Neuronal stem cell (in vitro differentiated cells): ENCODE measurements around the gene NXN.

ENCODE experiments used
- DNase-seq: peaks from one replicate; pipeline ENCODE4 v3.0.0-alpha.2; 2013; ENCODE audit warnings: low spot score
- H2AFZ ChIP-seq: one replicate; pipeline ENCODE4 v1.6.1; 2013; ENCODE audit warnings: mild to moderate bottlenecking, low read length, inconsistent platforms
- H2AK5ac ChIP-seq: 2 replicates; pipeline ENCODE4 v1.6.1; 2013; ENCODE audit warnings: low read depth, mild to moderate bottlenecking, inconsistent platforms, low read length, moderate library complexity, mixed read lengths
- H2BK120ac ChIP-seq: 2 replicates; pipeline ENCODE4 v1.6.1; 2013; ENCODE audit warnings: low read depth, mild to moderate bottlenecking, inconsistent platforms, low read length, moderate library complexity, mixed read lengths
- H2BK12ac ChIP-seq: one replicate; pipeline ENCODE4 v1.6.1; 2013; ENCODE audit warnings: low read length, inconsistent platforms
- H2BK15ac ChIP-seq: 2 replicates; pipeline ENCODE4 v1.6.1; 2013; ENCODE audit warnings: mild to moderate bottlenecking, low read length, inconsistent platforms, mixed read lengths
- H2BK5ac ChIP-seq: one replicate; pipeline ENCODE4 v1.6.1; 2013; ENCODE audit warnings: inconsistent platforms, mild to moderate bottlenecking, low read length, moderate library complexity
- H3K14ac ChIP-seq: one replicate; pipeline ENCODE4 v1.6.1; 2013; ENCODE audit warnings: low read length, inconsistent platforms
- H3K18ac ChIP-seq: 2 replicates; pipeline ENCODE4 v1.6.1; 2013; ENCODE audit warnings: low read length, inconsistent platforms
- H3K23ac ChIP-seq: 2 replicates; pipeline ENCODE4 v1.6.1; 2013; ENCODE audit warnings: low read depth, mild to moderate bottlenecking, mixed read lengths, low read length, inconsistent platforms; ENCODE audit not compliant: poor library complexity
- H3K27ac ChIP-seq: replicated peaks from 3 replicates; pipeline ENCODE4 v1.5.1; 2013; ENCODE audit warnings: low read length, inconsistent platforms
- H3K27me3 ChIP-seq, 3 experiments: 2 replicates each; pipeline ENCODE4 v1.6.1; 2013; ENCODE audit warnings: low read length in 3 of 3, mild to moderate bottlenecking in 2 of 3, inconsistent platforms in 1 of 3, low read depth in 1 of 3, mixed read lengths in 1 of 3, moderate library complexity in 1 of 3; ENCODE audit not compliant: control insufficient read depth in 3 of 3, insufficient read depth in 3 of 3
- H3K36me3 ChIP-seq, 2 donors: replicated peaks in 1 of 2; 2 replicates each; pipeline ENCODE4 v1.6.1; 2013; ENCODE audit warnings: low read length in 2 of 2; ENCODE audit not compliant: control insufficient read depth in 2 of 2, insufficient read depth in 2 of 2
- H3K4ac ChIP-seq: 2 replicates; pipeline ENCODE4 v1.6.1; 2013; ENCODE audit warnings: inconsistent platforms, mild to moderate bottlenecking, low read length, moderate library complexity
- H3K4me1 ChIP-seq, 2 donors: 1 replicate in 1 of 2; 2 replicates in 1 of 2; pipeline ENCODE4 v1.6.1; 2013; ENCODE audit warnings: low read length in 2 of 2, low read depth in 1 of 2; ENCODE audit not compliant: control insufficient read depth in 2 of 2, insufficient read depth in 1 of 2
- H3K4me2 ChIP-seq: one replicate; pipeline ENCODE4 v1.6.1; 2013; ENCODE audit warnings: mild to moderate bottlenecking, low read length, inconsistent platforms; ENCODE audit not compliant: insufficient read depth, poor library complexity, severe bottlenecking
- H3K4me3 ChIP-seq, 2 donors: 2 replicates each; pipeline ENCODE4 v1.5.1; 2013; ENCODE audit warnings: low read length in 2 of 2, mild to moderate bottlenecking in 2 of 2, inconsistent platforms in 1 of 2, moderate library complexity in 1 of 2
- H3K79me1 ChIP-seq: one replicate; pipeline ENCODE4 v1.6.1; 2013; ENCODE audit warnings: low read depth, mild to moderate bottlenecking, inconsistent platforms, low read length, moderate library complexity
- H3K9ac ChIP-seq: one replicate; pipeline ENCODE4 v1.6.1; 2013; ENCODE audit warnings: mild to moderate bottlenecking, low read depth, low read length, inconsistent platforms; ENCODE audit not compliant: poor library complexity
- H3K9me3 ChIP-seq, 2 donors: replicated peaks in 1 of 2; 2 replicates each; pipeline versions ENCODE3 to v1.6.1; 2013; ENCODE audit warnings: low read length in 2 of 2, mild to moderate bottlenecking in 2 of 2, inconsistent platforms in 1 of 2, low read depth in 1 of 2, mixed read lengths in 1 of 2, moderate library complexity in 1 of 2; ENCODE audit not compliant: control insufficient read depth in 2 of 2, insufficient read depth in 1 of 2
- H4K8ac ChIP-seq: one replicate; pipeline ENCODE4 v1.6.1; 2013; ENCODE audit warnings: low read depth, mild to moderate bottlenecking, inconsistent platforms, low read length, moderate library complexity
- H4K91ac ChIP-seq: one replicate; pipeline ENCODE4 v1.6.1; 2013; ENCODE audit warnings: low read length, low read depth, mild to moderate bottlenecking, inconsistent platforms; ENCODE audit not compliant: poor library complexity
- whole genome bisulfite sequencing, 2 donors: extraction: QIAGEN DNeasy Blood & Tissue Kit; methylation state at CpG; one replicate each; pipeline ENCODE4 v1.1.7; 2013; ENCODE audit warnings: missing lambda C conversion rate in 2 of 2, mixed read lengths in 1 of 2; ENCODE audit not compliant: insufficient read length in 2 of 2, insufficient replicate concordance in 1 of 2; ENCODE audit errors: extremely low coverage in 2 of 2; 5-methylcytosine and 5-hydroxymethylcytosine counted together

NXN gene

DNA sequence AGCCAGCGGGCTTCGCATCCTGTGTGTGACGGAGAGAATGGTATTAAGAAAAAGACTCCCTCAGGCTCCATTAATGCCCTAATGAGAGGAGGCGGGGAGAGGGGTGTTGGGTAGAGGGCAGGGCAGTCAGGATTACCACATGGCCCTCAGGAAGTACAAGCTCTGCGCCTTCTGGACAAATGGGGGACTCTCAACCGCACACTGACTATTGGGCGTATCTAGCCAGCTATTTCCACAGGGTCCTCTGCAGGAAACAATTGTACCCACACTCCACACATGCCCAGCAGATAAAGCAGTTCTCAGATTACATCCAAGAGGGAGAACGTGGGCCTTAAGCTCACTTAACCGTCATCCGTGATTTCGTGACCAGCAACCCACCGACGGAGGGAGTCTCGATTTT lies 14.7 kb downstream of the NXN start:
- H3K9me3 ChIP-seq: peaks cover 0 to 3% of the 10 kb centered on the region in 2 donors
- no peak overlapping the region for H3K4me2 ChIP-seq
- WGBS, 2 donors: no CpG with 5 or more reads among the region's 14 CpGs
- no peak overlapping the region for H2AK5ac ChIP-seq
- no peak overlapping the region for H3K14ac ChIP-seq
- no peak overlapping the region for H3K4ac ChIP-seq
- H4K91ac ChIP-seq: no peak overlapping the region
- H2BK120ac ChIP-seq: no peak overlapping the region
- peaks cover 26 to 27% of the 10 kb centered on the region in 2 donors for H3K4me1 ChIP-seq
- no peak overlapping the region for H3K4me3 ChIP-seq
- H4K8ac ChIP-seq: no peak overlapping the region
- DNase-seq: no peak
- H3K18ac ChIP-seq: no peak overlapping the region
- no peak overlapping the region for H2BK5ac ChIP-seq
- peaks cover 4% of the 10 kb centered on the region for H3K79me1 ChIP-seq
- H3K36me3 ChIP-seq: peaks cover 4 to 51% of the 10 kb centered on the region in 2 donors
- H2BK15ac ChIP-seq: no peak overlapping the region
- no peak overlapping the region for H2AFZ ChIP-seq
- peak overlapping the region; percentile 76 for H3K27ac ChIP-seq
- no peak overlapping the region for H3K9ac ChIP-seq
- no peak overlapping the region for H2BK12ac ChIP-seq
- H3K23ac ChIP-seq: no peak overlapping the region
- no peaks in the 10 kb centered on the region for H3K27me3 ChIP-seq

GRCh38 chr17:962670-963069 lies 16.9 kb downstream of the NXN start:
- H3K4me1 ChIP-seq: peaks cover 23 to 25% of the 10 kb centered on the region in 2 donors
- no peak overlapping the region for H3K4me3 ChIP-seq
- DNase-seq: no peak
- no peak overlapping the region for H4K91ac ChIP-seq
- H3K14ac ChIP-seq: no peak overlapping the region
- H3K9ac ChIP-seq: peak overlapping the region; percentile 46
- no peak overlapping the region for H4K8ac ChIP-seq
- no peak overlapping the region for H2BK5ac ChIP-seq
- no peak overlapping the region for H3K18ac ChIP-seq
- no peak overlapping the region for H3K4me2 ChIP-seq
- peak overlapping the region; percentile 88 for H3K27ac ChIP-seq
- H3K9me3 ChIP-seq: no peaks in the 10 kb centered on the region
- H3K79me1 ChIP-seq: peaks cover 4% of the 10 kb centered on the region
- no CpG with 5 or more reads among the region's 11 CpGs for WGBS, 2 donors
- no peak overlapping the region for H3K4ac ChIP-seq
- H2AK5ac ChIP-seq: no peak overlapping the region
- H3K36me3 ChIP-seq: peaks cover 2 to 44% of the 10 kb centered on the region in 2 donors
- H3K27me3 ChIP-seq: no peaks in the 10 kb centered on the region
- no peak overlapping the region for H2AFZ ChIP-seq
- H2BK120ac ChIP-seq: no peak overlapping the region
- H2BK15ac ChIP-seq: no peak overlapping the region
- no peak overlapping the region for H3K23ac ChIP-seq
- H2BK12ac ChIP-seq: no peak overlapping the region

DNA sequence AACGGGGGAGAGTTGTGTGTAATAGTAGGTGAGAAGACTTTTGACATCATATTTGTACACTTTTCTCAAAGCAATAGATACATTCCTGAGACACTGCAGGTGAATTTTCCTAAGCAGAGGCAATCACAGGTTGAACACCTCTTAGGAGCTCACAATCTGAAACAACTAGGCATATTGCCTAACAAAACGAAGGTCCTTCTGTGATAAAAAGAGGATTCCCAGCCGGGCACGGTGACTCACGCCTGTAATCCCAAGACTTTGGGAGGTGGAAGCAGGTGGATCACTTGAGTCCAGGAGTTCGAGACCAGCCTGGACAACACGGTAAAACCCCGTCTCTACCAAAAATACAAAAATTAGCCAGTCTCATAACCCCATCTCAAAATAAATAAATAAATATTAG lies 17.4 kb downstream of the NXN start:
- Histone ChIP-seq H3K23ac (no peak overlapping the region), H3K36me3 (peaks cover 3 to 45% of the 10 kb centered on the region in 2 donors), H2BK5ac (no peak overlapping the region), H3K4me3 (no peak overlapping the region), H3K79me1 (peaks cover 4% of the 10 kb centered on the region), H3K18ac (no peak overlapping the region), H3K9ac (no peak overlapping the region), H4K91ac (no peak overlapping the region), H2BK120ac (no peak overlapping the region), H2BK12ac (no peak overlapping the region), H2BK15ac (no peak overlapping the region), H3K27me3 (no peaks in the 10 kb centered on the region), H2AFZ (no peak overlapping the region), H3K27ac (no peak overlapping the region), H4K8ac (no peak overlapping the region), H3K14ac (no peak overlapping the region), H2AK5ac (no peak overlapping the region), H3K9me3 (no peaks in the 10 kb centered on the region), H3K4me1 (peaks cover 23 to 25% of the 10 kb centered on the region in 2 donors), H3K4me2 (no peak overlapping the region), H3K4ac (no peak overlapping the region)
- no peak for DNase-seq
- WGBS, 2 donors: no CpG with 5 or more reads among the region's 8 CpGs

DNA sequence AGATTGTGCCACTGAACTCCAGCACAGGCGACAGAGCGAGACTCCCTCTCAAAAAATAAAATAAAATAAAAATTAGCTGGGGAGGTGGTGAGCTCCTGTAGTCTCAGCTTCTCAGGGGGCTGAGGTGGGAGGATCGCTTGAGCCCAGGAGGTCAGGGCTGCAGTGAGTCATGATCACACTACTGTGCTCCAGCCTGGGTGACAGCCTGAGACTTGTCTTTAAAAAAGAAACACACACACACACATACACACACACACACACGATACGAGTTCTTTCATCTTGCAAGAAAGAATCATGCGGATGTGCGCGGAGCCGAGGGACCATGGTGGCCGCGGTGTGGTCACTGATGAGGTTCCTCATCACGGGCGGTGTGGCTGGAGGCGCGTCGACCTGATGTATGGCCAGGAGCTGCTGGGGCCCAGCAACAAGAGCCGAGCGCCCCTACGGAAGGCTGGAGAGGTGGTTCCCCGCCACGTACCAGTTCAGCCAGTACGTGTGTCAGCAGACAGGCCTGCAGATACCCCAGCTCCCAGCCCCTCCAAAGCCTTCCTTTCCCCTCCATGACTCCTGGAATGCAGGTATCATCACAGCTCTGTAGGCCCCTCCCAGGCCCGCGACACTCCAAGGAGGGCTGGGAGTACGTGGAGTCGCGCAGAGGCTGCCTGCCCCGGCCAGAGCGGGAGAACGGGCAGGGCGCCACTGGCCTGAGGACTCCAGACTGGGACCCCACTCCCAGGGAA lies 20.7 kb downstream of the NXN start:
- no peak overlapping the region for H2BK120ac ChIP-seq
- peaks cover 12 to 15% of the 10 kb centered on the region in 2 donors for H3K4me1 ChIP-seq
- no peak overlapping the region for H3K4me3 ChIP-seq
- peaks cover 3 to 51% of the 10 kb centered on the region in 2 donors for H3K36me3 ChIP-seq
- DNase-seq: no peak
- H3K9me3 ChIP-seq: no peaks in the 10 kb centered on the region
- no peaks in the 10 kb centered on the region for H3K27me3 ChIP-seq
- H3K4me2 ChIP-seq: no peak overlapping the region
- no peak overlapping the region for H4K8ac ChIP-seq
- H3K23ac ChIP-seq: no peak overlapping the region
- H2BK5ac ChIP-seq: no peak overlapping the region
- H2AFZ ChIP-seq: no peak overlapping the region
- H3K14ac ChIP-seq: no peak overlapping the region
- no peak overlapping the region for H3K27ac ChIP-seq
- no peak overlapping the region for H3K4ac ChIP-seq
- H3K9ac ChIP-seq: no peak overlapping the region
- peak overlapping the region; percentile 30 for H2BK12ac ChIP-seq
- H3K18ac ChIP-seq: peak overlapping the region; percentile 90
- peak overlapping the region; percentile 56 for H2AK5ac ChIP-seq
- peaks cover 4% of the 10 kb centered on the region for H3K79me1 ChIP-seq
- H4K91ac ChIP-seq: no peak overlapping the region
- no peak overlapping the region for H2BK15ac ChIP-seq
- no CpG with 5 or more reads among the region's 31 CpGs for WGBS, 2 donors
